ENCODE results near the gene ZNF567. TPM values are rescaled to one million over a fixed set of nuclear protein-coding genes. Genes with fewer than 3 reads are reported as not detected.

ZNF567 gene
- polyA plus RNA-seq, 1 experiment: 2.6 TPM

DNA sequence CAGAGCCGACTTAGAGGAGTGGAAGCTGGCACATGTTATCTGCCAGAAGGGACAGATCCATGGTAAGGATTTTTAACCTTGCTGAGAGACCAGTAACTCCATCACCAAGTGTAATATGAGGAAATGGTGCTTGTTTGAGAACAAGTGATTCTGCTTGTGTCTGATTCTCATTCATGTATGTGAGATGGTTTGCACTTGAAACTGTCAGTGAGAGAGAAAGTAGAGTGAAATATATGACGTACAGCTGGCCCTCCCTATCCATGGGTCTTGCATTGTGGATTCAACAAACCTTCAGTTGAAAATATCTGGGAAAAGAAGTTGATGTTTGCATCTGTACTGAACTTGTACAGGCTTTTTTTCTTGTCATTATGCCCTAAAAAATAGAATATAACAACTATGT is 18.8 kb upstream of the ZNF567 start:
- POLR2A ChIA-PET: no interaction called here
- H3K36me3 ChIP-seq (ENCODE audit: control insufficient read depth, insufficient read depth, low read length): peaks cover under 1% of the 10 kb centered on the region
- CTCF ChIA-PET: no interaction called here
- TF ChIP-seq CTCF (IDR thresholded peaks at IDR 0.05; ENCODE audit: insufficient read depth, low read depth, low read length): no peak
- DNase-seq (ENCODE audit: low read depth): no peak
- H3K27me3 ChIP-seq (ENCODE audit: control insufficient read depth, insufficient read depth, low read length): no peaks in the 10 kb centered on the region
- H3K4me3 ChIP-seq (ENCODE audit: low read depth, low read length): no peak overlapping the region

DNA sequence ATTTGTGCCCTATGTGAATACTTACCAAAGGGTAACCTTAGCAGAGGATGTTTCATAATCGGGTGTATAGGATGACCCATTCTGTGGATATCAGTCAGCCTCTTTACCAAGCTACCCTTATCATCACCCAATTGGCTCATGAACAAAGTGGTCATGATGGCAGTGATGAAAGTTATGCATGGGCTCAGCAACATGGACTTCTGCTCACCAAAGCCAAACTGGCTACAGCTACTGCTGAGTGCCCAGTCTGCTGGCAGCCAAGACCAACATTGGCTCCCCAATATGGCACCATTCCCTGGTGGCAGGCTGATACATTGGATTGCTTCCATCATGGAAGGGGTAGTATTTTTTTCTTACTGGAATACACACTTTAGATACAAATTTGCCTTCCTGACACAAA is 15.0 kb upstream of the ZNF567 start:
- Histone ChIP-seq H3K27me3 (ENCODE audit: control insufficient read depth, insufficient read depth, low read length) (no peaks in the 10 kb centered on the region), H3K36me3 (ENCODE audit: control insufficient read depth, insufficient read depth, low read length) (no peaks in the 10 kb centered on the region), H3K4me3 (ENCODE audit: low read depth, low read length) (no peak overlapping the region)
- ChIA-PET POLR2A (no interaction called here), CTCF (no interaction called here)
- no peak for DNase-seq (ENCODE audit: low read depth)
- no peak for TF ChIP-seq CTCF (IDR thresholded peaks at IDR 0.05; ENCODE audit: insufficient read depth, low read depth, low read length)

DNA sequence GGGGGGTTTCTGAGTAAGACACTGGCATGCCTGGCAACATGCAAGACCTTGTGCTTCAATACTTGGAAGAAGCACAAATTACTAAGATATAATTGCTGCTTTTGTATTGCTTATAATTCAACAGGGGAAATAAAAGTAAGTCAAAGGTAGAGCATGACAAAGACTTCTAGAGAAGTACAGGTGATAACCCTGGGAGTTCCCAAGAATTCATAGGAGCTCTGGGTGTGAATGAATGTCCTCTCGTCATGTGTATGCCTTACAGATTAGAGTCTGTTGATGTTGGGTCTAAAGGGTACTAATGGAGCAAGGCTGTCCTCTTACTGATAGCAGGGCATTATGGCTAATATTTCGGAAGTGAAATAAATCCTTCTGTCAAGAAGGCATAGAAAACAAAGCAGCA is 13.2 kb upstream of the ZNF567 start:
- H3K36me3 ChIP-seq (ENCODE audit: control insufficient read depth, insufficient read depth, low read length): no peaks in the 10 kb centered on the region
- POLR2A ChIA-PET: no interaction called here
- TF ChIP-seq CTCF (IDR thresholded peaks at IDR 0.05; ENCODE audit: insufficient read depth, low read depth, low read length): no peak
- CTCF ChIA-PET: no interaction called here
- no peaks in the 10 kb centered on the region for H3K27me3 ChIP-seq (ENCODE audit: control insufficient read depth, insufficient read depth, low read length)
- DNase-seq (ENCODE audit: low read depth): no peak
- H3K4me3 ChIP-seq (ENCODE audit: low read depth, low read length): no peak overlapping the region

DNA sequence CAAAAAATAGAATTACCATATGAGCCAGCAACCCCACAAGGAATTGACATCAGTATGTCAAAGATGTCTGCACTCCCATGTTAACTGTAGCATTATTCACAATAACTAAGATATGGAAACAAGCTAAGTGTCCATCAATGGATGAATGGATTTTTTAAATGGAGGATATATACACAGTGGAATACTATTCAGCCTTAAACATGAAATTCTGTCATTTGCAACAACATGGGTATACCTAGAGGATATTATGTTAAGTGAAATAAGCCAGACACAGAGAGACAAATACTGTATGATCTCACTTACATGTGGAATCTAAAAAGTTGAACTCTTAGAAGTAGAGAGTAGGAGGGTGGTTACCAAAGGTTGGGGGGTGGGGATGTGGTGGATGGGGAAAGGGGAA is 8.0 kb upstream of the ZNF567 start:
- DNase-seq (ENCODE audit: low read depth): no peak
- Histone ChIP-seq H3K4me3 (ENCODE audit: low read depth, low read length) (no peak overlapping the region), H3K27me3 (ENCODE audit: control insufficient read depth, insufficient read depth, low read length) (no peaks in the 10 kb centered on the region), H3K36me3 (ENCODE audit: control insufficient read depth, insufficient read depth, low read length) (no peaks in the 10 kb centered on the region)
- POLR2A ChIA-PET: no interaction called here
- no peak for TF ChIP-seq CTCF (IDR thresholded peaks at IDR 0.05; ENCODE audit: insufficient read depth, low read depth, low read length)
- CTCF ChIA-PET: no interaction called here

DNA sequence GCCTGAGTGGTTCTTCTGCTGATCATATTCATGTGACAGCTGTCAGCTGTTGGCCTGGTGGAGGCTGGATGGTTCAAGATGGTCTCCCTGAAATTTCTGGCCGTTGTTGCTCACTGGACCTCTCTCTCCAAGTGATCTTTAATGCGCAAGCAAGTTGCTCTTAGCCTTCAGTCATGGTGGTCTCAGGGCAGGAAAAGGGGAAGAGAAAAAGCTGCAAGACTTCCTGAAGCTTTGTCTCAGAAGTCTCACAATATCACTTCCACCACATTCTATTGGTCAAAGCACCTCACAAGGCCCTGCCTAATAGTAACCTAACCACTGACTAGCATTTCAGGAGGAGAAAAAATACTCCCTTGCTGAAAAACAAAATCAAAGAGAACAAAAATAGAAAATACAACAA is 1.6 kb upstream of the ZNF567 start:
- CTCF ChIA-PET: interaction anchor here (0.6 to 0.8 kb wide), 2 partner anchors 1019 to 1648 kb away, joined by 3 read pairs; no protein-coding TSS in a partner anchor
- Histone ChIP-seq H3K36me3 (ENCODE audit: control insufficient read depth, insufficient read depth, low read length) (peaks cover 7% of the 10 kb centered on the region), H3K4me3 (ENCODE audit: low read depth, low read length) (no peak overlapping the region), H3K27me3 (ENCODE audit: control insufficient read depth, insufficient read depth, low read length) (no peaks in the 10 kb centered on the region)
- POLR2A ChIA-PET: no interaction called here
- DNase-seq (ENCODE audit: low read depth): no peak
- TF ChIP-seq CTCF (IDR thresholded peaks at IDR 0.05; ENCODE audit: insufficient read depth, low read depth, low read length): no peak

All from BJ (cell line).